DMS53 treated with DMSO at 0.1 percent for 48 hours (cell line): ENCODE results near the gene MED4.
A peak's percentile ranks its signal among the peaks of the same experiment; 100 is the strongest.

Source experiments
- DNase-seq: peaks from one replicate; lab custom pipeline; 2025; ENCODE audit not compliant: unreplicated experiment; lab: John Stamatoyannopoulos, UW

Gene MED4

GRCh38 chr13:48038761-48039160, 56.1 kb downstream of the MED4 start:
- no peak for DNase-seq

GRCh38 chr13:48037346-48038173, 57.3 kb downstream of the MED4 start, which contains the start of gene NUDT15:
Gene NUDT15, plus strand, starts transcription at chr13:48037726. Its CDS starts 21 bp downstream, at chr13:48037747.
- peak; percentile 84 for DNase-seq

- DNase-seq: no peak
These were observed 65.0 kb downstream of the MED4 start for GRCh38 chr13:48029859-48030258.

GRCh38 chr13:48028066-48028465, 66.8 kb downstream of the MED4 start:
- no peak for DNase-seq
